ENCODE data around the gene TMSB4X.
"Not testable (repeated sequence)": the region's sequence is repeated elsewhere in the genome, so short reads cannot be mapped to it uniquely, and the experiment has no call there.

TMSB4X gene

GRCh38 chrX:12934850-12935249, 40.1 kb upstream of the TMSB4X start:
- H3K4me2 ChIP-seq (ENCODE audit: insufficient read depth, low read length, poor library complexity, severe bottlenecking), result no peak overlapping the region
- no peak overlapping the region for H4K91ac ChIP-seq (ENCODE audit: low read depth, low read length, poor library complexity)
- H3K9me3 ChIP-seq (replicated peaks in 1 of 2; ENCODE audit: control insufficient read depth in 2 of 2, insufficient read depth in 1 of 2, low read depth in 1 of 2, low read length in 2 of 2), result no peaks in the 10 kb centered on the region
- H3K27ac ChIP-seq (replicated peaks; ENCODE audit: low read length), result no peak overlapping the region
- no peaks in the 10 kb centered on the region for H3K36me3 ChIP-seq (replicated peaks in 1 of 2; ENCODE audit: control insufficient read depth in 2 of 2, insufficient read depth in 2 of 2, low read length in 2 of 2)
- no peak overlapping the region for H3K23ac ChIP-seq (ENCODE audit: low read depth, low read length, poor library complexity)
- no peak overlapping the region for H2BK15ac ChIP-seq (ENCODE audit: low read length)
- no peaks in the 10 kb centered on the region for H3K4me1 ChIP-seq (ENCODE audit: control insufficient read depth in 2 of 2, insufficient read depth in 1 of 2, low read depth in 1 of 2, low read length in 2 of 2)
- H2AK5ac ChIP-seq (ENCODE audit: low read depth, low read length), result no peak overlapping the region
- WGBS, 2 donors (ENCODE audit: extremely low coverage in 2 of 2, insufficient read length in 2 of 2, insufficient replicate concordance in 1 of 2), result no CpG with 5 or more reads among the region's 5 CpGs
- H3K79me1 ChIP-seq (ENCODE audit: low read depth, low read length), result no peaks in the 10 kb centered on the region
- no peak for DNase-seq (ENCODE audit: low spot score)
- no peak overlapping the region for H2AFZ ChIP-seq (ENCODE audit: low read length)
- no peak overlapping the region for H3K18ac ChIP-seq (ENCODE audit: low read length)
- H3K4me3 ChIP-seq (ENCODE audit: low read length in 2 of 2), result no peak overlapping the region
- no peak overlapping the region for H2BK12ac ChIP-seq (ENCODE audit: low read length)
- no peak overlapping the region for H3K9ac ChIP-seq (ENCODE audit: low read depth, low read length, poor library complexity)
- H3K27me3 ChIP-seq (ENCODE audit: control insufficient read depth in 3 of 3, insufficient read depth in 3 of 3, low read depth in 1 of 3, low read length in 3 of 3), result no peaks in the 10 kb centered on the region
- H3K4ac ChIP-seq (ENCODE audit: low read length), result no peak overlapping the region
- H4K8ac ChIP-seq (ENCODE audit: low read depth, low read length), result no peak overlapping the region
- H3K14ac ChIP-seq (ENCODE audit: low read length), result no peak overlapping the region
- no peak overlapping the region for H2BK5ac ChIP-seq (ENCODE audit: low read length)
- H2BK120ac ChIP-seq (ENCODE audit: low read depth, low read length), result no peak overlapping the region

- Histone ChIP-seq H3K4me3 (ENCODE audit: low read length in 2 of 2) (no peak overlapping the region), H3K27me3 (ENCODE audit: control insufficient read depth in 3 of 3, insufficient read depth in 3 of 3, low read depth in 1 of 3, low read length in 3 of 3) (no peaks in the 10 kb centered on the region), H3K36me3 (replicated peaks in 1 of 2; ENCODE audit: control insufficient read depth in 2 of 2, insufficient read depth in 2 of 2, low read length in 2 of 2) (no peaks in the 10 kb centered on the region), H4K91ac (ENCODE audit: low read depth, low read length, poor library complexity) (no peak overlapping the region), H3K18ac (ENCODE audit: low read length) (no peak overlapping the region), H2AFZ (ENCODE audit: low read length) (no peak overlapping the region), H2BK12ac (ENCODE audit: low read length) (no peak overlapping the region), H3K4me2 (ENCODE audit: insufficient read depth, low read length, poor library complexity, severe bottlenecking) (no peak overlapping the region), H3K27ac (replicated peaks; ENCODE audit: low read length) (no peak overlapping the region), H3K14ac (ENCODE audit: low read length) (no peak overlapping the region), H3K4me1 (ENCODE audit: control insufficient read depth in 2 of 2, insufficient read depth in 1 of 2, low read depth in 1 of 2, low read length in 2 of 2) (no peaks in the 10 kb centered on the region), H3K23ac (ENCODE audit: low read depth, low read length, poor library complexity) (no peak overlapping the region), H3K9ac (ENCODE audit: low read depth, low read length, poor library complexity) (no peak overlapping the region), H4K8ac (ENCODE audit: low read depth, low read length) (no peak overlapping the region), H2BK5ac (ENCODE audit: low read length) (no peak overlapping the region), H2BK15ac (ENCODE audit: low read length) (no peak overlapping the region), H3K79me1 (ENCODE audit: low read depth, low read length) (no peaks in the 10 kb centered on the region), H2AK5ac (ENCODE audit: low read depth, low read length) (no peak overlapping the region), H3K4ac (ENCODE audit: low read length) (no peak overlapping the region), H3K9me3 (replicated peaks in 1 of 2; ENCODE audit: control insufficient read depth in 2 of 2, insufficient read depth in 1 of 2, low read depth in 1 of 2, low read length in 2 of 2) (no peaks in the 10 kb centered on the region), H2BK120ac (ENCODE audit: low read depth, low read length) (no peak overlapping the region)
- DNase-seq (ENCODE audit: low spot score), result no peak
- no CpG with 5 or more reads among the region's 1 CpG for WGBS, 2 donors (ENCODE audit: extremely low coverage in 2 of 2, insufficient read length in 2 of 2, insufficient replicate concordance in 1 of 2)
Observed at GRCh38 chrX:12936947-12937346, 38.0 kb upstream of the TMSB4X start.

DNA sequence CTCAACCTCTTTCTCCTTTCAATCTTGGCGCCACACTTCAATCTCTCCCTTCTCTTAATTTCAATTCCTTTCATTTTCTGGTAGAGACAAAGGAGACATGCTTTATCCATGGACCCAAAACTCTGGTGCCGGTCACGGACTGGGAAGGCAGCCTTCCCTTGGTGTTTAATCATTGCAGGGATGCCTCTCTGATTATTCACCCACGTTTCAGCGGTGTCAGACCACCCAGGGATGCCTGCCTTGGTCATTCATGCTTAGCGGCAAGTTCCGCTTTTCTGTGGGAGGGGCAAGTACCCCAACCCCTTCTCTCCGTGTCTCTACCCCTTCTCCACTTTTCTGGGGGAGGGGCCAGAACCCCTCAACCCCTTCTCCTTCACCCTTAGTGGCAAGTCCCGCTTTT, 34.4 kb upstream of the TMSB4X start:
- not testable (repeated sequence) for H3K9ac ChIP-seq (ENCODE audit: low read depth, low read length, poor library complexity); H3K4ac ChIP-seq (ENCODE audit: low read length); H3K27ac ChIP-seq (replicated peaks; ENCODE audit: low read length); H2BK15ac ChIP-seq (ENCODE audit: low read length); H3K27me3 ChIP-seq (ENCODE audit: control insufficient read depth in 3 of 3, insufficient read depth in 3 of 3, low read depth in 1 of 3, low read length in 3 of 3); H3K4me2 ChIP-seq (ENCODE audit: insufficient read depth, low read length, poor library complexity, severe bottlenecking); H3K36me3 ChIP-seq (replicated peaks in 1 of 2; ENCODE audit: control insufficient read depth in 2 of 2, insufficient read depth in 2 of 2, low read length in 2 of 2); H2AK5ac ChIP-seq (ENCODE audit: low read depth, low read length); H3K4me1 ChIP-seq (ENCODE audit: control insufficient read depth in 2 of 2, insufficient read depth in 1 of 2, low read depth in 1 of 2, low read length in 2 of 2); H3K23ac ChIP-seq (ENCODE audit: low read depth, low read length, poor library complexity); H3K4me3 ChIP-seq (ENCODE audit: low read length in 2 of 2); H2AFZ ChIP-seq (ENCODE audit: low read length); H2BK12ac ChIP-seq (ENCODE audit: low read length); H4K8ac ChIP-seq (ENCODE audit: low read depth, low read length); H3K9me3 ChIP-seq (replicated peaks in 1 of 2; ENCODE audit: control insufficient read depth in 2 of 2, insufficient read depth in 1 of 2, low read depth in 1 of 2, low read length in 2 of 2); DNase-seq (ENCODE audit: low spot score); H3K18ac ChIP-seq (ENCODE audit: low read length); H3K14ac ChIP-seq (ENCODE audit: low read length); H3K79me1 ChIP-seq (ENCODE audit: low read depth, low read length); H4K91ac ChIP-seq (ENCODE audit: low read depth, low read length, poor library complexity); H2BK5ac ChIP-seq (ENCODE audit: low read length); H2BK120ac ChIP-seq (ENCODE audit: low read depth, low read length)
- WGBS, 2 donors (ENCODE audit: extremely low coverage in 2 of 2, insufficient read length in 2 of 2, insufficient replicate concordance in 1 of 2), result no CpG with 5 or more reads among the region's 9 CpGs

- H3K9me3 ChIP-seq (replicated peaks in 1 of 2; ENCODE audit: control insufficient read depth in 2 of 2, insufficient read depth in 1 of 2, low read depth in 1 of 2, low read length in 2 of 2); H4K91ac ChIP-seq (ENCODE audit: low read depth, low read length, poor library complexity); H4K8ac ChIP-seq (ENCODE audit: low read depth, low read length); H3K4me1 ChIP-seq (ENCODE audit: control insufficient read depth in 2 of 2, insufficient read depth in 1 of 2, low read depth in 1 of 2, low read length in 2 of 2); H2AK5ac ChIP-seq (ENCODE audit: low read depth, low read length); H2BK12ac ChIP-seq (ENCODE audit: low read length); DNase-seq (ENCODE audit: low spot score); H3K27me3 ChIP-seq (ENCODE audit: control insufficient read depth in 3 of 3, insufficient read depth in 3 of 3, low read depth in 1 of 3, low read length in 3 of 3); H3K23ac ChIP-seq (ENCODE audit: low read depth, low read length, poor library complexity); H2AFZ ChIP-seq (ENCODE audit: low read length); H2BK15ac ChIP-seq (ENCODE audit: low read length); H3K9ac ChIP-seq (ENCODE audit: low read depth, low read length, poor library complexity); H3K4me3 ChIP-seq (ENCODE audit: low read length in 2 of 2); H3K36me3 ChIP-seq (replicated peaks in 1 of 2; ENCODE audit: control insufficient read depth in 2 of 2, insufficient read depth in 2 of 2, low read length in 2 of 2); H2BK120ac ChIP-seq (ENCODE audit: low read depth, low read length); H3K4me2 ChIP-seq (ENCODE audit: insufficient read depth, low read length, poor library complexity, severe bottlenecking); H3K27ac ChIP-seq (replicated peaks; ENCODE audit: low read length); H3K79me1 ChIP-seq (ENCODE audit: low read depth, low read length); H2BK5ac ChIP-seq (ENCODE audit: low read length); H3K4ac ChIP-seq (ENCODE audit: low read length); H3K14ac ChIP-seq (ENCODE audit: low read length); H3K18ac ChIP-seq (ENCODE audit: low read length): not testable (repeated sequence)
- no CpG with 5 or more reads among the region's 6 CpGs for WGBS, 2 donors (ENCODE audit: extremely low coverage in 2 of 2, insufficient read length in 2 of 2, insufficient replicate concordance in 1 of 2)
Observed at GRCh38 chrX:12943592-12943991, 31.3 kb upstream of the TMSB4X start.

Measured in neuronal stem cell (in vitro differentiated cells).